GM19328 (cell line): Measurements from ENCODE around the gene CD300E.
"Not testable (repeated sequence)": the region's sequence is repeated elsewhere in the genome, so short reads cannot be mapped to it uniquely, and the experiment has no call there.

Source experiments
- ATAC-seq: cut with Tn5 transposase; IDR thresholded peaks from one replicate; pipeline ENCODE4 v1.9.1; 2021; ENCODE audit warnings: mild to moderate bottlenecking, moderate library complexity; ENCODE audit not compliant: unreplicated experiment

The CD300E gene

DNA sequence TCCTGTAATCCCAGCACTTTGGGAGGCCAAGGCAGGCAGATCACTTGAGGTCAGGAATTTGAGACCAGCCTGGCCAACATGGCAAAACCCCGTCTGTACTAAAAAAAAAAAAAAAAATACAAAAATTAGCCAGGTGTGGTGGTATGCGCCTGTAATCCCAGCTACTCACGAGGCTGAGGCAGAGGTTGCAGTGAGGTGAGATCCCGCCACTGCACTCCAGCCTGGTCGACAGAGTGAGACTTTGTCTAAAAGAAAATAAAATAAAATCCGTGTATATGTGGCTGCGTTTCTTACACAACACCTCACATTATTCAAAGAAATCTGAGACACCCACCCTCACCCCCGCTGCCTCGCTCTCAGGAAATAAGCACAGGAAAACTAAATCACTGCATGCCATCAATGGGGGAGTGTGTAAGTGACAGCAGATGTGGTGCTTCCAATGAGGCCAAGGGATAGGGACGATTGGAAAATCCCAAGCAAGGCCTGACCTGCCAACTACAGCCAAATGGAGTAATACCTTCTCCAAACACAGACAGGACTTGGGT is 13.1 kb upstream of the CD300E start:
- not testable (repeated sequence) for ATAC-seq

DNA sequence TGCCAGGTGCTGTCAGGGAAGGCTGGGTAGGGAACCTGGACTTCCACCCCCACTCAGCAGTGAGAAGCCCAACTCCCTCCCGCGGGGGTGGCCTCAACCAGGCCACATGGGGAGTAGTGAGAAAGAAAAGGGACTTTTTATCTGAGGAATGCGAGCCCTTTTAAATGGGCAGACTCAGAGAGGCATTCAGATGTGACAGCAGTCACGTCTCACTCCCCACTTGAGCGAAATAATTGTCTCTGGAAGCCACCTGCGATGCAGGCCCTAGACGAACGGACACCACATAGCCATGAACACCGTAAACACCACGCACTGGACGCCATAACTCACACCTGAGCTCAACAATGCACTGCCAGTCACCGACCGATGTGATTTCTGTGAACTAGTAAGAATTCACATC is 11.9 kb upstream of the CD300E start:
- no peak for ATAC-seq

DNA sequence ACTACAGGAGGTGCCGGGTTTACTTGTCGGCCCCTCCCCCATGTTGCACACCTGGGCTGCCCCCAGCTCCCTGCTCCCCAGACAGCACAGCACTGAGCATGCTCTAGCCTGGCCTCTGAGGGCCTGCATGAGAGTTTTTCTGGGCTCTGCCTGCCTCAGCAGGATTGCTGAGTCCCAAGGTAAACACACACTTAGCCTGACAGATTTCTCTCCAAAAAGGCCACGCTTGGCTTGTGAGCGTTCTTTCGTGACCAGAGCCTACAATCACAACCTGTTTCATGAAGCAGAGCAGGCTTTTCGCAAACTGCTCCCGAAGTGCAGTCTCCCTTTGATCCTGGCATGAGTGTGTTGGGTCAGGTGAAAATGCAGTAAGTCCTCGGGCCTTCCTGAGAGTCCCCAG is 9.8 kb upstream of the CD300E start:
- no peak for ATAC-seq

DNA sequence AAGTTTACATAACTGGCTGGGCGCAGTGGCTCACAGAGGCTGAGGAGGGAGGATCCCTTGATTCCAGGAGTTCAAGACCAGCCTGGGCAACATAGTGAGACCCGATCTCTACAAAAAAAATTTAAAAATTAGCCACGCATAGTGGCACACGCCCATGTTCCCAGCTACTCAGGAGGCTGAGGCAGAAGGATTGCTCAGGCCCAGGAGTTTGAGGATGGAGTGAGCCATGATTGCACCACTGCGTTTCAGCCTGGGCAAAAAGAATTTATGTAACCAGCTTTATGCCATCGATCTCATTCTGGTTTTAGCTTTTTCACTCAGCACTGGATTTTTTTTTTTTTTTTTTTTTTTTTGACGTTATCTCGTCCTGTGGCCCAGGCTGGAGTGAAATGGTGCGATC is 9.1 kb upstream of the CD300E start:
- no peak for ATAC-seq

DNA sequence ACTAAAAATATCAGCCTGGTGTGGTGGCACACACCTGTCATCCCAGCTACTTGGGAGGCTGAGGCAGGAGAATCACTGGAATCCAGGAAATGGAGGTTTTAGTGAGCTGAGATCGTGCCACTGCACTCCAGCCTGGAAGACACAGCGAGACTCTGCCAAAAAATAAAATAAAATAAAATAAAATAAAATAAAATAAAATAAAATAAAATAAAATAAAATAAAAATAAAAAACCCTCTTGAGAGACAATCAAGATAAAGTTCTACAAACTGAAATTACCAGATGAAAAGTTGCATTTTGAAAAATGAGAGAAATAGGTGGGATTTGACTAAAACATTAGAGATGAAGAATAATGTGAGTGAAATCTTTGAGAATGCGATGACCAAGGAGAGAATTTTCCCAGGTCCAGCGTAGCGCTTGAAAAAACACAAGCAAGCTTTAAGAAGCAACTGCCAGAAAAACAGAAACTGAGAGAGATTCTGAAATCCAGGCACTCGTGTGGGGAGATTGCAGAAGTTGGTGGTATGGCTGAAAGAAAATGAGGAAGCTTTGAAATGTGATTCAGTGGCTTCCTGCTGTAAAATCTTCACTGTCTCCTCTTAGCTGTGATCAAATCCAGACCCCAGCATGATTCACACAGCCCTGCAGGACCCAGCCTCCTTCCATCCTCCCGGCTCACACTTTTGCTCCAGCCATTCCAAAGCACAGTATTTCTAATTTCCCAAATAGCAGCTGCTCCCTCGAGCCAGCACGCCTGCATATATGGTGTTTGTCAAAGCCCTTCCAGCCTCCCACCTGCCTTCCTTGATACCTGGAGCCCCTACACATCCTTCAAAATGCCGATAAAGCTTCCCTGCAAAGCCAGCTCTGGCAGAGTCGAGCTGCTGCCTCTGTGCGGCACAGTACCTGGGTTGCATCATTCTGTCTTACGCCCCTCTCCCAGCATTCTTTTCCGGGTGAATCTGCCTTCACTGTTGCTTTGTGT is 8.2 kb upstream of the CD300E start:
- ATAC-seq = no peak

DNA sequence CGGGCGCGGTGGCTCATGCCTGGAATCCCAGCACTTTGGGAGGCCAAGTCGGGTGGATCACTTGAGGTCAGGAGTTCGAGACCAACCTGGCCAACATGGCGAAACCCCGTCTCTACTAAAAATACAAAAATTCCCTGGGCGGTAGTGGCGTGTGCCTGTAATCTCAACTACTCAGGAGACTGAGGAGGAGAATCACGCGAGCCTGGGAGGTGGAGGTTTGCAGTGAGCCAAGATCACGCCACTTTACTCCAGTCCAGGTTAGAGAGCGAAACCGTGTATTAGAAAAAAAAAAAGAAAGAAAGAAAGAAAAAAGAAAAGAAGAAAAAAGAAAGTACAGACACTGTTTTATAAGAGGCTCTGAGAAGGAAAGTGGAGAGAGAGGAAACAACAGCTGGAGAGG is 6.7 kb upstream of the CD300E start:
- ATAC-seq = not testable (repeated sequence)

DNA sequence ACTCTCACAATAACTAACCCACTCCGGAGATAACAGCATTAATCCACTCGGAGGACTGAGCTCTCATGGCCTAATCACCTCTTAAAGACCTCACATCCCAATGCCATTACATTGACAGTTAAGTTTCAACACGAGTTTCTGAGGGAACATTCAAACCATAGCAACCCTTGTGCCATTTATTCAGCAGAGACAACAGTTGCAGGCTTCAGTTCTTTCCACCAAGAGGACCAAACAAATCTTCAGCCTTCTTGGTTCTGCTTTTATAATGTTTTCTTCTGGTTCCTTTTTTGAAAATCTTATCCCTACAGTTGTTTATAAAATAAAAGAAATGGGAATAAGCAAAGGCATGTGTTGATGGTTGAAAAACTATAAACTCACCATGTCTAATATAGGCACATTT is 2.1 kb upstream of the CD300E start:
- no peak for ATAC-seq

DNA sequence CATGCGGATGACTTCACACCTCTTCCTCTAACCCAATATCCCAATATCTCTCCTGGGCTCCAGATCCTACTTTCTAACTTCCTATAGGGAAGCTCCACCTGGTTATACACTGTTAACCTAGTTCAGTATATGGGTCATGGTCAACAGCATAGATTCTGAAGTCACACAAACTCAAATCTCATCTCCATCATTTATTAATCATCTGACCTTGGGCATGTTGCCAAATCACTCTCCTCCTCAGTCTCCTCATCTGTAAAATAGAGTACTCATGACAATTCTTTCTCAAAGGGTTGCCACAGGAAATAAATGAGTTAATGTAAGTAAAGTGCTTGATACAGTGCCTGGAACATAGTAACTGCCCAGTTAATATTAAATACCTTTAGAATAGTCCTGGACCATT is 593 bp upstream of the CD300E start:
- no peak for ATAC-seq

DNA sequence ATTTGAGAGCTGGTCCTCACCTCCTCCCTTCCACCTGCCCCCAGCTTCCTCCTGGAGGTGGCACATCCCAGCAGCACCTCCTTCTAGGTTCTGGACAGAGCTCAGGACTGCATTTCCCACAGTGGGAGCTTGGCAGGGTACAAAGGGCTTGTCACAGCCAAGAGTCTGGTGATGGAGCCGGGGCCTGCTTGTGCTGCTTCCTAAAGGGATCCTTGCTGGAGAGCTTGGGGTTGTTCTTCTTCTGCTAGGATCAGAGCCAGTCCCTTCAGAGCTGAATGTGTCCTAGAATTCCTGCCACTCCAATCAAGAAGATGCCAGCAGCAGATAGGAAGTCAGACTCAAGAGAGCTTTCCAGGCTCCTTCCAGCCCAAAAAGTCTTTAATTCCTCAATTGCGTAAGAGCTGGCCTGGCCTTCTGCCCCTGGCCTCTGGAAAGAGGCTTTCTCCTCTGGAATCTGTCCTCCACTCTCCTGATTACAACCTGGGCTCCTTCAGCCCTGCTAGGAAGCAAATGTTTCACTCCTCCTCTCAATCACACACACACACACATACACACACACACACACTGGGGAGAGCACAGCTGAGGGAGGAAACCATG is 4.4 kb downstream of the CD300E start:
- ATAC-seq = no peak

DNA sequence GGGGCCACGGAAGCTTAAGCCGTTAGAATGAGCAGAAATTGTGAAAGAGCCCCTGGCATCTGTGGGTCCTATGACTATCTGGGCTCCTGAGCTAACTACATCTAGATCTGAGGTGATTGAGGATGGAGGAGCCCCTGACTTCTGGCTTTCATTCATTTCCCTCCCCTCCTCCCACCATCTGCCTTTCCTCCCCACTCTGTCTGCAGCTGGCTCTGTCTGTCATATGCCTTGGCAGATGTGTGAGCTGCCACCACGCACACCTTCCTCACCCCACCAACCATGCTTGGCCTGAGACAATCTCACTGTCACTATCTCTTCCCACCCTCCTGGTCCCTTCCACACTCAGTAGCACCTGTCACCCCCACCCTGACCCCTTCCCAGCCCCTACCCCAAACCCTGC is 5.1 kb downstream of the CD300E start:
- no peak for ATAC-seq

DNA sequence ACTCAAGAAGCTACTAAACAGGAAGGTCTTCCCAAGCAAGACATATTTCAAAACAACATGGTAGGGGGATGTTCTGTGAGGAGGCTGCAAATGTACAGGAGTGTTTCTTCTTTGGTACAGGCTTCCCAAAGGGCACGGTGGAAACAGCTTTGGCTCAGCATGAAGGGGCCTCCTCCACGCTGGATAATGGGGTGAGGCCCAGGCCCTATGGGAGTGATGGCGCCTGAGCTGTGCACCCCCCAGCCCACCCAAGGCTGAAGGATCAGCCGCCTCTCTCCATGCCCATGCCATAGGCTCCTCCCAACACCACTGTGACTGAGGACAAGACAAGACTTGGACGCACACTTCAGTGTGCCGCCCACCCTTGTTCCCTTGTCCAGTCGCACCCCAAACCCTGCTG is 6.8 kb downstream of the CD300E start:
- ATAC-seq = no peak

DNA sequence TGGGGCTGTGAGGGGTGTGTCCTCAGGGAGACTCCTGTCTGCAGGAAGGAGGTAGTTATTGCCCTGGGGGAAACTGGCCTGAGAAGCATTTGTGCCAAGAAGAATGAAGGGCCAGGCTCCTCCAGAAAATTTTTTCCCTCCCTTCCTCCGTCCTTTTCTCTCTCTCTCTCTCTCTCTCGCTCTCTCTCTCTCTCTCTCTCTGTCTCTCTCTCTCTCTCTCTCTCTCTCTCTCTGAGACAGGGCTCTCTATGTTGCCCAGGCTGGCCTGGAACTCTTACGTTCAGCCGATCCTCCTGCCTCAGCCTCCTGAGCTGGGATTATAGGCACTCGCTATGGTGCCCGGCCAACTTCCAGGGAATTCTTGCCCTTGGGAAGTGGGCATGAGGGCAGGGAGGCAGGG is 11.5 kb downstream of the CD300E start:
- ATAC-seq = no peak

DNA sequence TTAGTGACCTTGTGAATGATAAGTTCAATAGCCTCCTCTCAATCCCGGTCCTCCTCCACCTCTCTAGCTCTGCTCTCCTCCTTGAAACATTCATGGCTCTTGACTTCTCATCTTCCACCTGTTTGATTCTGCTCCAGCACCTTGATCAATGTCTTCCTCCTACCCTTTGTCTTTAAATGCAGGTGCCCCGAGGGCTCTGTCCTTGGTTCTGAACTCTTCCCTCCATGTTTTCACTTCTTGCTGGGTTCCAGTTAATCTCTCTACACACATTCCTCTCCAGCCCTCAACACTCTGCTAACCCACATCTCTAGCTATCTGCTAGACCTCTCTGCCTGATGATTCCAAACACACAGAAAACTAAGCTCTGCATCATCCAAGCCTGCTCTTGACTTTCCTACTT is 13.4 kb downstream of the CD300E start:
- no peak for ATAC-seq

DNA sequence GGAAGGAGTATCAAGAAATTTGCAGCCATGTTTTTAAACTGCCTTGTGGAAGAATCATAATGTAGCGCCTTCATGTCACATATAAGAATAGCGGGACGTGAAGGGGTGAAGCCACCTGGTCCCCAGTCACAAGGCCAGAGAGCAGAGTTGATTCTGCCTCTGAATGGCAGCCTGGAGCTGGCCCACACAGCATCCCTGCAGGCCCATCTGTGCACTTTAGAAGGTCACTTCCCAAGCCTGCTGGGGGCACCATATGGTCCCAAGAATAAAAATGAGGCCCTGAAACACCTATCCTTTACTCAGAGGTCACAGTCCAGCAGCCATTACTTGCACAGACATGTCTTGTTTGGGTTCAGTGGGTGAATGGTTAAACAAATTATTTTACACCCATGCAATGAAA is 15.0 kb downstream of the CD300E start:
- ATAC-seq = no peak

DNA sequence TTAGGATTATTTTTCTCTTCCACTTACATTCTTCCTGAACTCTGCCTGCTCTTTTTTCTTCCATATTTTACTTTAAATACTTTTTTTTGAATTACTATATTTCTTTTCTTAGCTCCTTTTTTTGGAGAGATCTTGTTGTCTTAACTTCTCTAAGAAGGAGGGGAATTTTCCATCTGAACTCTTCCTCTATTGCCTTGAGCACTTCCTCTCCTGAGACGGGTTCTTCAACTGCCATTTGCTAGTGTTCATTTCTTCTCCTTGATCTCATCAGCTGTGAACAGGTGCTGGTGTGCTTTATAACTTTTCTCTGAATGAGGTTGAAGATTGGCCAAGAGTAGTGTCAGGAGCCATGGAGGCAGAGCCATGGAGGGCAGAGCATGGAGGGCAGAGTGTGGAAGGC is 16.3 kb downstream of the CD300E start:
- no peak for ATAC-seq

DNA sequence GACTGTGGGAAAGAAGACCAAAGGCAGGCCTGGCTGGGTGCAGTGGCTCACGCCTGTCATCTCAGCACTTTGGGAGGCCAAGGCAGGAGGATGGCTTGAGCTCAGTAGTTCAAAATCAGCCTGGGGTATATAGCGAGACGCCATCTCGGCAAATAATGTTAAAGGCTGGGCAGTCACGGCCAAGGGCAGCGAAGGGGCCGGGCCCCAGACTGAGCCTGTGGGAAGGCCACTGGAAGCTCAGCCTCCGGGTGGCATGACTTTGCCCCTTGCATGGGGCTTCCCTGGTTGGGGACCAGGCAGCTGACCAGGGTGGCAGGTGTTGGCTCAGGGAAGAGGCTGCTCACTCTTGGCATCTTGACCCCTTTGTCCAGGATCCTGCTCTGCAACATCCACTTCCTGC is 17.5 kb downstream of the CD300E start:
- ATAC-seq = no peak

DNA sequence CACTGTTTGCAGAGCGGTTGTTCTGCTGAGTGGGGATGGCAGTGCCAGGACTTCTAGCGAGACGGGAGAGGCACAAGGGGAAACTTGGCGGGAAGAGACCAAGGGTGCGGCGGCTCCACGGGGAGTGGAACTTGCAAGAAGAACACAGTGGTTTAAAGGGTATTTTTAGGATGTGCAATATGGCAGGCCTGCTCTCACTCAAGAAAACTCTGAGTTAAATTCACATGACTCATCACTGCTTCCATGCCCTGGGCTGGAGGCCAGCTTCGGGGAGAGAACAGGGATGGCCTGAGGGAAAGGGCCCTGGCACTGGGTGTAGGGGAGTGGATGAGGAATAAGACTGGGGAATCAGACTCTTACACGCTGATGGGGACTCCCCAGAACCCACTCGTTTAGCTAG is 18.2 kb downstream of the CD300E start:
- ATAC-seq = no peak

DNA sequence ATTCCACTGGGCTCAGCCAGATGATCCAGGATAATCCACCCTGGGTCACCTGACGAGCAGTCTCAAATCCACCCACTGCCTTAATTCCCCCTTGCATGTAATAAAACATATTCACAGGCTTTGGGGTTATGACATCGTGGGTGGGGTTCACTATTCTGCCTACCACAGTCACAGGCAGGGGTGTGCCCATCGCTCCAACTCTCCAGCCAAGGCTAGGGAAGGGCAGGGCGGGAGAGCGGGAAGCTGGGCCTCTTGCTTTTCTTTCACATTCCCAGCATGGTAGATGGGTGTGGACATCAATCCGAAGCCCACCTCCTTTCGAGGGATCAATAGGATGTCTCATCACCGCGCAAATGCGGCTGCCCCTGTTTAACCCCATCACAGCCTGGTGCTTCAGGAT is 18.8 kb downstream of the CD300E start:
- ATAC-seq = no peak

DNA sequence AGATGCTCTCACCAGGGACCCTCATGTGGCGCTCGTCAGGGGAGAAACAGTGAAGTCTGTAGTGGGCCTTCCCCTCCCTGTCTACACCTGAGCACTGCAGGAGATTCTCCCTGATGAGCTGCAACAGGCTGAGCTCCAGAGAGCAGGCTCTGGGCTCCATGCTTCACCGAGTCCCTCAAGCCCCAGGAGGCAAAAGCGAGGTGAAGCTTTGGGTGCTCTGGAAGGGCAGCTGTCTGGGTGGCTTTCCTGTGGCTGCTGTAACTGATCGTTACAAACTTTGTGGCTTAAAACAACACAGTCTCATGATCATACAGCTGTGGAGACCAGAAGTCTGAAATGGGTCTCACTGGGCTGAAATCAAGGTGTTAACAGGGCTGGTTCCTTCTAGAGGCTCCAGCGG is 19.3 kb downstream of the CD300E start:
- ATAC-seq = no peak

DNA sequence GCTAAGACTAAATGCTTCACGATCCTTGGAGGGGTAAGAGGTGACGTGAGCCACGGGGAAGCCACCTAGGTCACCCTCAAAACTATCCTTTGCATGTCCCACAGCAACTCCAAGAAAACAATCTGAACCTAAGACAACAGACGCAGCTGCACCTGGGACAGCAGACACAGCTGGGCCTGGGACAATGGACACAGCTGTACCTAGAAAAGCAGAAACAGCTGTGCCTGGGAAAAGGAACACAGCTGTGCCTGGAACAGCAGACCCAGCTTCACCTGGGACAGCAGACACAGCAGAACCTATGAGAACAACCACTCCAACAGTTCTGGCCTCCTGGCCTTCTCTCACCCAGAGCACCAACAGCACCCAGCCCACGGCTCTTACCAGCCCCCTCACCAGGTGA is 19.8 kb downstream of the CD300E start:
- ATAC-seq = no peak

DNA sequence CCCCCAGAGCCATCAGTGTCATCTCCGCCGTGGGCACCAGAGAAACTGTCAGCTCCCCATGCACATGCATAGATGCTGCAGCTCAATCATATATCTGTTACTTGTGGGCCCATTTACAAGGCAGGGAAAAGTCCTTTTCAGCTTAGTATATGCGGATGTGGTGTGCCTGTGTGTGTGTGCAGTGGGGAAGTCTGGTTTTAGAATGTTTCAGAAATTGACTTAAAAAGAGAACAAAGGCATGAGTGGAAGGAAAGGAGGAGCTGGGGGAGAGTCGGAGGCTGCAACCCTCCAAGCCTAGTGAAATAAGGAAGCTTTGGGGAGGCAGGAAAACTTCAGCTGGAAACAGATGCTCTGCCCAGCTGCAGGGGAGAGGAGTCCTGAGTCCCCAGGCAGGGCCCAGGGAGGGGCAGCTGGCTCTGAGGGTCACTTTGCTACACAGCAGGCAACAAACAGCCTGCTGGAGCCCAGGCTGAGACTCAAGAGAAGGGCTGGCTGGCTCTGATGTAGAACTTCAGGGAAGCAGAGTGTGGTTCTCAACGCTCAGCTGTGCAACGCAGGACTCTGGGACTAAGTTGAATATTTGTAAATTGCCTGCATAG is 20.4 kb downstream of the CD300E start:
- ATAC-seq = no peak
